ENCODE results near the gene FAM3D.

Gene FAM3D

DNA sequence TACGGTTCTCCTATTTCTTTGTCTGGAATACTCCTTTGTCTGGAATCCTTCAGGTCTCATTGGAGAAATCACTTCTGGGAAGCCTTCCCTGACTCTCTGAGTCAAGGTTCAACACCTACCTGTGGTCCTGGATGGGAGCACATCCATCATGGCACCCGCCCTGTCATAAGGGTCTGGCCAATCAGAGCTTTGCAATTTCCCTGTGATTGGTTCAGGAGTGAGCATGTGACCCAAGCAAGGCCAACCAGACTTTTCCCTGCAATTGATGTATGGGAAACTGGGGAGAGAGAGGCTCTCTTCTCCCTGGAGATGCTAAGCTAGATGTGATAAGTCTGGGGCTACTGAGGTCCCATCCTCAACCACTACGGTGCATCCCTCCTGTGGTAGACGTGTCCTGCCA lies 8.1 kb downstream of the FAM3D start:
- H3K36me3 ChIP-seq (ENCODE audit: control insufficient read depth, low read length), result no peaks in the 10 kb centered on the region
- H3K27me3 ChIP-seq (ENCODE audit: control insufficient read depth, low read length), result no peaks in the 10 kb centered on the region
- H3F3A ChIP-seq (ENCODE audit: control insufficient read depth, insufficient read depth), result no peaks in the 10 kb centered on the region
- no peaks in the 10 kb centered on the region for H4K20me1 ChIP-seq (ENCODE audit: control insufficient read depth, insufficient read depth, low read depth, low read length)
- no peak overlapping the region for H3K4me2 ChIP-seq (ENCODE audit: low read length)
- no peak overlapping the region for H3K4me3 ChIP-seq (ENCODE audit: low read length)
- no peak for TF ChIP-seq EZH2phosphoT487 (IDR thresholded peaks at IDR 0.05; ENCODE audit: borderline replicate concordance, low read length)
- TF ChIP-seq, protein P1, sequence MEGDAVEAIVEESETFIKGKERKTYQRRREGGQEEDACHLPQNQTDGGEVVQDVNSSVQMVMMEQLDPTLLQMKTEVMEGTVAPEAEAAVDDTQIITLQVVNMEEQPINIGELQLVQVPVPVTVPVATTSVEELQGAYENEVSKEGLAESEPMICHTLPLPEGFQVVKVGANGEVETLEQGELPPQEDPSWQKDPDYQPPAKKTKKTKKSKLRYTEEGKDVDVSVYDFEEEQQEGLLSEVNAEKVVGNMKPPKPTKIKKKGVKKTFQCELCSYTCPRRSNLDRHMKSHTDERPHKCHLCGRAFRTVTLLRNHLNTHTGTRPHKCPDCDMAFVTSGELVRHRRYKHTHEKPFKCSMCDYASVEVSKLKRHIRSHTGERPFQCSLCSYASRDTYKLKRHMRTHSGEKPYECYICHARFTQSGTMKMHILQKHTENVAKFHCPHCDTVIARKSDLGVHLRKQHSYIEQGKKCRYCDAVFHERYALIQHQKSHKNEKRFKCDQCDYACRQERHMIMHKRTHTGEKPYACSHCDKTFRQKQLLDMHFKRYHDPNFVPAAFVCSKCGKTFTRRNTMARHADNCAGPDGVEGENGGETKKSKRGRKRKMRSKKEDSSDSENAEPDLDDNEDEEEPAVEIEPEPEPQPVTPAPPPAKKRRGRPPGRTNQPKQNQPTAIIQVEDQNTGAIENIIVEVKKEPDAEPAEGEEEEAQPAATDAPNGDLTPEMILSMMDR (IDR thresholded peaks at IDR 0.05; ENCODE audit: low read depth, low read length, poor library complexity, severe bottlenecking), result no peak
- H3K79me2 ChIP-seq (ENCODE audit: control insufficient read depth, low read length), result no peaks in the 10 kb centered on the region
- no peaks in the 10 kb centered on the region for H3K9me2 ChIP-seq (replicated peaks; ENCODE audit: control insufficient read depth, low read length)
- no peaks in the 10 kb centered on the region for H3K4me1 ChIP-seq (ENCODE audit: control insufficient read depth, low read length)
- H3K9me3 ChIP-seq (ENCODE audit: control insufficient read depth, insufficient read depth, low read length), result no peaks in the 10 kb centered on the region
- H3K27ac ChIP-seq (ENCODE audit: low read depth, low read length), result no peak overlapping the region

DNA sequence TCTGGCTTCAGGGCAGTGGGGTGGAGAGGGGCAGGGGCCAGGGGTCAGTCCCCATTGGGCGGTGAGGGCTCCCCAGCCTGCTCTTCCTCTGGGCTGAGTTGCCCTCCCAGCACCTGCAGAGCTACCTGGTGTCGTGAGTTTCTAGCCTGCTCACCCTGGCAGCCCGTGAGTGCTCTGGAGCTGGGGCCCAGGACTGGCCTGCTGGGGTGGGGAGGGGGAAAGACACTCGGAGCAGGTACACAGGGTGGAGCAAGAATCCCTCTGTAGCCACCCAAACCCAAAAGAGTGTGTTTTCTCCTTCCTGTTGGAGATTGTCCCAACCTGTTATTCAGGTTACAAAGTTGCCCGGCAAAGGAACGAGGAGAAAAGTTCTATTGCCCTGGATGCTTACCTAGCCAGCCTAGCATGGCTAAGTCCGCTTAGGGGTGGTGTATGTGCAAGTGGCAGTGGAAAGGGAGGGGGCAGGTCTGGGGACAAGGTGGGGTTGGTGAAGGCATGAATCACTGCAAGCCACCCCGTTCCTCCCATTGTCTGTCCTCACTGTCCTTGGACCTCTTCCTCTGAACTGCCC lies 8.9 kb downstream of the FAM3D start:
- Histone ChIP-seq H3K4me3 (ENCODE audit: low read length) (no peak overlapping the region), H3K9me2 (replicated peaks; ENCODE audit: control insufficient read depth, low read length) (no peaks in the 10 kb centered on the region), H3K27me3 (ENCODE audit: control insufficient read depth, low read length) (no peaks in the 10 kb centered on the region), H3K27ac (ENCODE audit: low read depth, low read length) (no peak overlapping the region), H3K4me1 (ENCODE audit: control insufficient read depth, low read length) (no peaks in the 10 kb centered on the region), H3K9me3 (ENCODE audit: control insufficient read depth, insufficient read depth, low read length) (no peaks in the 10 kb centered on the region), H3K79me2 (ENCODE audit: control insufficient read depth, low read length) (no peaks in the 10 kb centered on the region), H3K36me3 (ENCODE audit: control insufficient read depth, low read length) (no peaks in the 10 kb centered on the region), H4K20me1 (ENCODE audit: control insufficient read depth, insufficient read depth, low read depth, low read length) (no peaks in the 10 kb centered on the region), H3F3A (ENCODE audit: control insufficient read depth, insufficient read depth) (no peaks in the 10 kb centered on the region), H3K4me2 (ENCODE audit: low read length) (no peak overlapping the region)
- TF ChIP-seq, protein P1 (IDR thresholded peaks at IDR 0.05; ENCODE audit: low read depth, low read length, poor library complexity, severe bottlenecking), result no peak
- no peak for TF ChIP-seq EZH2phosphoT487 (IDR thresholded peaks at IDR 0.05; ENCODE audit: borderline replicate concordance, low read length)

DNA sequence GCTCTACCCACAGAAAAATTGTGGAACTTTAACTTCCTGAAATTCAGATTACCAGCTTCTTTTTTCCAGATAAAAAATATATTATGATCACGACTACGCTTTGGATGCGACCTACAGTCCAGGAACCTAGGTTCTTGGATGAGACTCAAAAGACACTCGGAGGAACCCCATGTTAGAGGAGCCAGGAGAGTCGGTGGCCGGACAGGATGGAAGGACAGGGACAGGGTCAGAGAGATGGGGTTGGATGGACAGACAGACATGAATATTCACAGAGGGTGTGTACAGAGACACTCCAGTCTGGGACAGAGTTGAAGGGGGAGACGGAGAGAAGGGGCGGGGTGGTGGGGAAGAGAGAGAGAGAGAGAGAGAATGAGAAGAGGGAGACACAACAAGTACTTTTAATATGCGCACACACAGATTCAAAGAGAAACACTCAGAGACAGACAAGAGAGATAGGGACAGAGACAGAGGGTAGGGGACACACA lies 9.5 kb downstream of the FAM3D start:
- Histone ChIP-seq H3F3A (ENCODE audit: control insufficient read depth, insufficient read depth) (no peaks in the 10 kb centered on the region), H3K36me3 (ENCODE audit: control insufficient read depth, low read length) (no peaks in the 10 kb centered on the region), H3K27me3 (ENCODE audit: control insufficient read depth, low read length) (no peaks in the 10 kb centered on the region), H3K4me1 (ENCODE audit: control insufficient read depth, low read length) (no peaks in the 10 kb centered on the region), H3K4me2 (ENCODE audit: low read length) (no peak overlapping the region), H3K9me3 (ENCODE audit: control insufficient read depth, insufficient read depth, low read length) (no peaks in the 10 kb centered on the region), H3K27ac (ENCODE audit: low read depth, low read length) (no peak overlapping the region), H3K9me2 (replicated peaks; ENCODE audit: control insufficient read depth, low read length) (no peaks in the 10 kb centered on the region), H4K20me1 (ENCODE audit: control insufficient read depth, insufficient read depth, low read depth, low read length) (no peaks in the 10 kb centered on the region), H3K79me2 (ENCODE audit: control insufficient read depth, low read length) (no peaks in the 10 kb centered on the region), H3K4me3 (ENCODE audit: low read length) (no peak overlapping the region)
- TF ChIP-seq, protein P1 (IDR thresholded peaks at IDR 0.05; ENCODE audit: low read depth, low read length, poor library complexity, severe bottlenecking), result no peak
- no peak for TF ChIP-seq EZH2phosphoT487 (IDR thresholded peaks at IDR 0.05; ENCODE audit: borderline replicate concordance, low read length)

Measured in DOHH2 (cell line).